ENCODE data around the gene MYO1B.

The MYO1B gene

DNA sequence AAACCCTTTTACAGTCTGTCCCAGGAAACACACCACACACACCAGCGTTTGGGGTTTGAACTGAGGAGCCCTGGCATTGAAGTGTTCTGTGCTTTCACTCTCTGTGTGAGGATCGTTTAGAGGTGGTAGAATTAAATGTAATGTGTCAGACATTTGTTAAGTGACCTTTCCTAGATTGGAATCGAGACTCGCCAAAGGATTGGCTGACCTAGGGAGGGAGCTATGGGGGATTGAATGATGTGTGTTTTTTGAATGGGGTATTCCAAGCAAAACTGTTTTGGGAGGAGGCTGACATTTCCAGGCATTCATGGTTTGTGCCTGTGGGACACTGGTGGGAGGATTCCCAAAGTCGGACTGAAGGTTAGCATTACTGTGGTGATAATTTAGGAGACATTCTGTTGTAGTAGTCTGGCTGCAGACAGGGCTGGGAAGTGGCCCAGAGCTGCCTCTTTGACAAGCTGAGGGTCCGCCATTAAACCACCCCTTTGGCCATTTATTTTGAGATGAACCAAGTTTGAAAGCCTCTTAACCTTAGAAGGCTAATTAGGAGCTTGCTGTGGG lies 1.7 kb downstream of the MYO1B start:
- peak overlapping the region; percentile 88 for H3K9ac ChIP-seq (ENCODE audit: low read length)
- peaks cover 41% of the 10 kb centered on the region for H3K4me1 ChIP-seq (ENCODE audit: control insufficient read depth, insufficient read depth, low read length)

GRCh38 chr2:191247381-191248057 lies 2.3 kb downstream of the MYO1B start:
- no peaks in the 10 kb centered on the region for H3K9me3 ChIP-seq (ENCODE audit: control insufficient read depth, low read length)
- peaks cover 47% of the 10 kb centered on the region for H3K4me1 ChIP-seq (ENCODE audit: control insufficient read depth, insufficient read depth, low read length)

More for the DNA sequence above, 1.7 kb downstream of the MYO1B start:
- peaks cover 3% of the 10 kb centered on the region for H3K36me3 ChIP-seq (ENCODE audit: control insufficient read depth, insufficient read depth, low read length, severe bottlenecking)
- H3K9me3 ChIP-seq (ENCODE audit: control insufficient read depth, low read length) = no peaks in the 10 kb centered on the region
- H3K4me3 ChIP-seq (ENCODE audit: low read length) = peak overlapping the region; percentile 90
- no peaks in the 10 kb centered on the region for H3K27me3 ChIP-seq (replicated peaks; ENCODE audit: control insufficient read depth, insufficient read depth, low read length)
- DNase-seq (ENCODE audit: low read depth) = peak; percentile 52

DNA sequence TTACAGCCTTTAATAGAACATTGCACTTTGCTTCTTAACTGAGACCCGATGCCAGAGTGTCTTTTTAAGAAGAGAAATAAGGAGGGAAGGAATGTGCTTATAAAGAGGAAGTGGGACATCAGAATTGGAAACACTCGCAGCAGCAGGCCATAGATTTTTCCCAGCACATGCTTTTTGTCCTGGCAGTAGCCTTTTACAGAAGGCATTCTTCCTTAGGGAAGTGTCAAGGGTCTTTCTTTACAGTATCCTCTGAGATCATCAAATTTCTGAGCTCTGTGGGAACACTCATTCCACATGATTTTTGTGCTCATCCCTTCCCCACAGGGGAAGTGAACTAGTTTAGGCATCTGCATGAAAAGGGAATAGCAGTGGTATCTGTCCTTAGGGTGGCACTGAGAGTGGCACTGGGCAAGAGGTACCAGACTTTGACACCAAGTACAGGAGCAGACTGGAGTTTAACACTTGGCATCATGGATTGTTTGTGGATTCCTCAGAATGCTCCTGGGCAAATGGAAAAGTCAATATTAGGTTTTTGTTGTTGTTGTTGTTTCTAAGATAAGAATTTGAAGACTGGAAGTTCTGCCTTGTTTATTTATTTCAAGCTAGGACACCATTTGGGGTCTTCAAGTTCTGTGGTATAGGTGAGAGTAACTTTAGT lies 4.1 kb downstream of the MYO1B start:
- DNase-seq (ENCODE audit: low read depth) = peak; percentile 44
- Histone ChIP-seq H3K9me3 (ENCODE audit: control insufficient read depth, low read length) (no peaks in the 10 kb centered on the region), H3K36me3 (ENCODE audit: control insufficient read depth, insufficient read depth, low read length, severe bottlenecking) (peaks cover 3% of the 10 kb centered on the region), H3K4me1 (ENCODE audit: control insufficient read depth, insufficient read depth, low read length) (peaks cover 61% of the 10 kb centered on the region), H3K9ac (ENCODE audit: low read length) (peak overlapping the region; percentile 44), H3K4me3 (ENCODE audit: low read length) (peak overlapping the region; percentile 8), H3K27me3 (replicated peaks; ENCODE audit: control insufficient read depth, insufficient read depth, low read length) (no peaks in the 10 kb centered on the region)

More at GRCh38 chr2:191247381-191248057, 2.3 kb downstream of the MYO1B start:
- no peaks in the 10 kb centered on the region for H3K27me3 ChIP-seq (replicated peaks; ENCODE audit: control insufficient read depth, insufficient read depth, low read length)
- peak overlapping the region; percentile 88 for H3K9ac ChIP-seq (ENCODE audit: low read length)
- peak overlapping the region; percentile 90 for H3K4me3 ChIP-seq (ENCODE audit: low read length)
- H3K36me3 ChIP-seq (ENCODE audit: control insufficient read depth, insufficient read depth, low read length, severe bottlenecking) = peaks cover 3% of the 10 kb centered on the region
- peak; percentile 94 for DNase-seq (ENCODE audit: low read depth)

GRCh38 chr2:191250400-191250799 lies 5.2 kb downstream of the MYO1B start:
- Histone ChIP-seq H3K4me1 (ENCODE audit: control insufficient read depth, insufficient read depth, low read length) (peaks cover 65% of the 10 kb centered on the region), H3K9ac (ENCODE audit: low read length) (no peak overlapping the region), H3K4me3 (ENCODE audit: low read length) (no peak overlapping the region), H3K27me3 (replicated peaks; ENCODE audit: control insufficient read depth, insufficient read depth, low read length) (no peaks in the 10 kb centered on the region), H3K9me3 (ENCODE audit: control insufficient read depth, low read length) (no peaks in the 10 kb centered on the region), H3K36me3 (ENCODE audit: control insufficient read depth, insufficient read depth, low read length, severe bottlenecking) (peaks cover 3% of the 10 kb centered on the region)
- no peak for DNase-seq (ENCODE audit: low read depth)

- Histone ChIP-seq H3K36me3 (ENCODE audit: control insufficient read depth, insufficient read depth, low read length, severe bottlenecking) (peaks cover 3% of the 10 kb centered on the region), H3K4me1 (ENCODE audit: control insufficient read depth, insufficient read depth, low read length) (peaks cover 70% of the 10 kb centered on the region), H3K9me3 (ENCODE audit: control insufficient read depth, low read length) (no peaks in the 10 kb centered on the region), H3K27me3 (replicated peaks; ENCODE audit: control insufficient read depth, insufficient read depth, low read length) (no peaks in the 10 kb centered on the region), H3K4me3 (ENCODE audit: low read length) (no peak overlapping the region), H3K9ac (ENCODE audit: low read length) (no peak overlapping the region)
- DNase-seq (ENCODE audit: low read depth) = no peak
Measured at GRCh38 chr2:191250986-191251385, 5.8 kb downstream of the MYO1B start.

DNA sequence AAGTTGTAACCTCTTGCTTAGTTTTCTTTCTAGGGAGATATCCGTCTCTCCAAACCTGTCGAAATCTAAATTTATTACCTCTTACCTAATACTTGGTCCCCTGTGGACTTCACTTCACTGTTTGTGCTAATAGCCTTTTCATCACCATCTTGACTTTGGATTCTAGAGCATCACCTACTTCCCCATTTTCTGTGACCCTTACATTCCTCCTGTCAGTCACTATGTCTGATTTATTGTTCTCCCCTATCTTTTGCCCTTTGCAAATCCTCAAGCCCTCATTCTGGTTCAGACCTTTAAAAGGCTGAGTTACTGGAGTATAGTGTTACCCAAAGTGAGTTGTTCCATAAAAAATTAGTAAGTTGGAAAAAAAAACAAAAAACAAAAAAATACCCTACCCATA lies 7.5 kb downstream of the MYO1B start:
- no peak for DNase-seq (ENCODE audit: low read depth)
- Histone ChIP-seq H3K4me3 (ENCODE audit: low read length) (no peak overlapping the region), H3K36me3 (ENCODE audit: control insufficient read depth, insufficient read depth, low read length, severe bottlenecking) (peaks cover 3% of the 10 kb centered on the region)

DNA sequence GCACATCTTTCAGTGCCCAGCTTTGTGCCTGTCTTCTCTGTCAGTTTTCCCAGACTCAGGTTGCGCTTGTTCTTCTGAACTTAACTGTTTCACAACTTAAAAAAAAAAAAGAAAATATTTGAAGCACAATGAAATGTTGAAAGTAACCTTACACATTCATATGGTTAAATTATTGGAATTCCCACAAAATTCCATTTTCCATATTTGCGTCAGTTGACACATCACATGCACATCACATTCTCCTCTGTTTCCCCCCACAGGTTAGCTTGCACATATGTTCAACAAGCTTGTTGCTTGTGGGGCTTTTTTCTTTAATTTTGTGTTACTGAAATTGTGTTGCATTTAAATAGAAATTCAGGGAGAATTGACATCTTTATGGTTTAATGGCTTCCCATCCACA lies 8.3 kb downstream of the MYO1B start:
- no peak for DNase-seq (ENCODE audit: low read depth)
- H3K9me3 ChIP-seq (ENCODE audit: control insufficient read depth, low read length) = no peaks in the 10 kb centered on the region
- H3K9ac ChIP-seq (ENCODE audit: low read length) = no peak overlapping the region
- peaks cover 3% of the 10 kb centered on the region for H3K36me3 ChIP-seq (ENCODE audit: control insufficient read depth, insufficient read depth, low read length, severe bottlenecking)
- no peaks in the 10 kb centered on the region for H3K27me3 ChIP-seq (replicated peaks; ENCODE audit: control insufficient read depth, insufficient read depth, low read length)
- H3K4me1 ChIP-seq (ENCODE audit: control insufficient read depth, insufficient read depth, low read length) = peaks cover 52% of the 10 kb centered on the region
- no peak overlapping the region for H3K4me3 ChIP-seq (ENCODE audit: low read length)

More for the DNA sequence above, 7.5 kb downstream of the MYO1B start:
- peaks cover 60% of the 10 kb centered on the region for H3K4me1 ChIP-seq (ENCODE audit: control insufficient read depth, insufficient read depth, low read length)
- no peak overlapping the region for H3K9ac ChIP-seq (ENCODE audit: low read length)
- no peaks in the 10 kb centered on the region for H3K27me3 ChIP-seq (replicated peaks; ENCODE audit: control insufficient read depth, insufficient read depth, low read length)
- H3K9me3 ChIP-seq (ENCODE audit: control insufficient read depth, low read length) = no peaks in the 10 kb centered on the region

DNA sequence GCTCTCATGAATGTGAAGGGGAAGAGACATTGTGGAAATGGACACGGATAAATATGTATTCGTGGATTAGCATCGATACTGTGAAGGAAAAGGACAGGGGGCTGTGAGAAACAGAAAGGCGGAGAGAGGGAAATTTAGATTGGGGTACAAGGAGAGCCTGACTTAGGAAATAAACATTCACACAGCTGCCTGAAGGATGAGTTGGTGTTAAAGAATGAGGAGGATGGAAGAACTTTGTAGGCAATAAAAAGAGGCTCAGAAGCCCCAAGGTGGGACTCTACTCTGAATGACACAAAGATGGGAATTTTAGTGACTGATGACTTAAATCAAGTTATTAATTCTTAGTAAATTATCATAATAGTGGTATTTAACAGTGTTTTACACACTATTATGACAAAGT lies 10.1 kb downstream of the MYO1B start:
- H3K36me3 ChIP-seq (ENCODE audit: control insufficient read depth, insufficient read depth, low read length, severe bottlenecking) = peaks cover 3% of the 10 kb centered on the region
- H3K27me3 ChIP-seq (replicated peaks; ENCODE audit: control insufficient read depth, insufficient read depth, low read length) = no peaks in the 10 kb centered on the region
- no peak for DNase-seq (ENCODE audit: low read depth)
- no peak overlapping the region for H3K4me3 ChIP-seq (ENCODE audit: low read length)
- no peaks in the 10 kb centered on the region for H3K9me3 ChIP-seq (ENCODE audit: control insufficient read depth, low read length)
- peaks cover 35% of the 10 kb centered on the region for H3K4me1 ChIP-seq (ENCODE audit: control insufficient read depth, insufficient read depth, low read length)
- H3K9ac ChIP-seq (ENCODE audit: low read length) = no peak overlapping the region

- Histone ChIP-seq H3K36me3 (ENCODE audit: control insufficient read depth, insufficient read depth, low read length, severe bottlenecking) (peaks cover 2% of the 10 kb centered on the region), H3K9me3 (ENCODE audit: control insufficient read depth, low read length) (no peaks in the 10 kb centered on the region), H3K4me1 (ENCODE audit: control insufficient read depth, insufficient read depth, low read length) (peaks cover 34% of the 10 kb centered on the region), H3K27me3 (replicated peaks; ENCODE audit: control insufficient read depth, insufficient read depth, low read length) (no peaks in the 10 kb centered on the region), H3K9ac (ENCODE audit: low read length) (no peak overlapping the region), H3K4me3 (ENCODE audit: low read length) (no peak overlapping the region)
- no peak for DNase-seq (ENCODE audit: low read depth)
Measured at GRCh38 chr2:191255756-191256312, 10.6 kb downstream of the MYO1B start.

DNA sequence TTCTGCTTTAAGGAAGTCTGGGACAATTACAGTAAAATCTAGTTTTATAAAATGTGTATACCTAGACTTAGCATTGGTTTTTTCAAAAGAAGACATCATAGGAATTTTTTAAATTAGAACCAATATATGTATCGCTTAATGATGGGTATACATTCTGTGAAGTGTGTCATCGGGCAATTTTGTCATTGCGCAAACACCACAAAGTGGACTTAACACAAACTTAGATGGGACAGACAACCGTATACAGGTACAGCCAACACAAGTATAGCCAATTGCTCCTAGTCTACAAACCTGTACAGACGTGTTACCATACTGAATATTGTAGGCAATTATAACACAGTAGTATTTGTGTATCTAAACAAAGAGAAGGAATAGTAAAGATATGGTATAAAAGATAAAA lies 12.7 kb downstream of the MYO1B start:
- H3K4me1 ChIP-seq (ENCODE audit: control insufficient read depth, insufficient read depth, low read length) = peaks cover 26% of the 10 kb centered on the region
- H3K27me3 ChIP-seq (replicated peaks; ENCODE audit: control insufficient read depth, insufficient read depth, low read length) = no peaks in the 10 kb centered on the region
- DNase-seq (ENCODE audit: low read depth) = no peak
- H3K36me3 ChIP-seq (ENCODE audit: control insufficient read depth, insufficient read depth, low read length, severe bottlenecking) = no peaks in the 10 kb centered on the region
- H3K9ac ChIP-seq (ENCODE audit: low read length) = no peak overlapping the region
- no peak overlapping the region for H3K4me3 ChIP-seq (ENCODE audit: low read length)
- no peaks in the 10 kb centered on the region for H3K9me3 ChIP-seq (ENCODE audit: control insufficient read depth, low read length)

- H3K36me3 ChIP-seq (ENCODE audit: control insufficient read depth, insufficient read depth, low read length, severe bottlenecking) = no peaks in the 10 kb centered on the region
- no peak for DNase-seq (ENCODE audit: low read depth)
- H3K27me3 ChIP-seq (replicated peaks; ENCODE audit: control insufficient read depth, insufficient read depth, low read length) = no peaks in the 10 kb centered on the region
- H3K9me3 ChIP-seq (ENCODE audit: control insufficient read depth, low read length) = no peaks in the 10 kb centered on the region
- no peak overlapping the region for H3K9ac ChIP-seq (ENCODE audit: low read length)
- H3K4me1 ChIP-seq (ENCODE audit: control insufficient read depth, insufficient read depth, low read length) = peaks cover 27% of the 10 kb centered on the region
- no peak overlapping the region for H3K4me3 ChIP-seq (ENCODE audit: low read length)
Measured at GRCh38 chr2:191258996-191259395, 13.8 kb downstream of the MYO1B start.

Measured in adipocyte (in vitro differentiated cells).